HEK293 (cell line): Measurements from ENCODE around the gene CELSR3.
A peak's percentile ranks its signal among the peaks of the same experiment; 100 is the strongest.

Experiments
- CTCF ChIA-PET: fragments of 350-600 bp; formaldehyde crosslinking; extraction: SDS; loops from one replicate; lab custom pipeline; 2021; ENCODE audit warnings: antibody characterized with exemption; lab: Yijun Ruan, JAX
- POLR2A ChIA-PET: fragments of 300-600 bp; formaldehyde crosslinking; extraction: SDS; loops from one replicate; lab custom pipeline; 2020; ENCODE audit warnings: antibody characterized with exemption, inconsistent platforms; lab: Yijun Ruan, JAX
- H3K27ac ChIP-seq: fragments of 200-500 bp; sonication (Bioruptor generic); 2 replicates; pipeline ENCODE4 v1.5.1; 2014; ENCODE audit warnings: low read depth, low read length, control low read depth, inconsistent platforms; ENCODE audit errors: extremely low read depth
- H3K36me3 ChIP-seq, 2 experiments: fragments of 200-500 bp in 1 of 2; sonication (Bioruptor generic) in 1 of 2; 1 replicate in 1 of 2; 2 replicates in 1 of 2; pipeline ENCODE4 v1.5.1; 2014 to 2017; ENCODE audit warnings: inconsistent platforms in 2 of 2, low read length in 2 of 2; ENCODE audit not compliant: control insufficient read depth in 2 of 2, insufficient read depth in 1 of 2
- H3K4me1 ChIP-seq: fragments of 200-500 bp; sonication (Bioruptor generic); 2 replicates; pipeline ENCODE4 v1.5.1; 2014; ENCODE audit warnings: mild to moderate bottlenecking, low read length, inconsistent platforms; ENCODE audit not compliant: control insufficient read depth, insufficient read depth
- H3K4me3 ChIP-seq: 2 replicates; pipeline ENCODE4 v1.5.1; 2011; ENCODE audit warnings: low read depth, mild to moderate bottlenecking, control low read depth, low read length, moderate library complexity
- H3K9me3 ChIP-seq: fragments of 200-500 bp; sonication (Bioruptor generic); 2 replicates; pipeline ENCODE4 v1.5.1; 2014; ENCODE audit warnings: low read depth, low read length, inconsistent platforms; ENCODE audit not compliant: control insufficient read depth, insufficient read depth
- ELK4 ChIP-seq: IDR thresholded peaks from 2 replicates; pipeline ENCODE4 v1.6.1; 2011; ENCODE audit warnings: mild to moderate bottlenecking, low read depth, low read length, borderline replicate concordance
- FEZF1 ChIP-seq: fragments of 450-650 bp; formaldehyde crosslinking; IDR thresholded peaks from 2 replicates; pipeline ENCODE4 v1.5.1; 2016; ENCODE audit warnings: missing biosample characterization, missing genetic modification characterization
- HOXC10 ChIP-seq: sonication (generic); formaldehyde crosslinking; IDR thresholded peaks from 2 replicates; pipeline ENCODE4 v1.8.1; 2023; ENCODE audit warnings: mild to moderate bottlenecking, missing genetic modification reagents
- IKZF3 ChIP-seq: fragments of 450-650 bp; IDR thresholded peaks from 2 replicates; pipeline ENCODE4 v1.5.0; 2018; ENCODE audit warnings: missing biosample characterization, mild to moderate bottlenecking, missing genetic modification characterization, moderate library complexity
- KLF8 ChIP-seq: fragments of 450-650 bp; formaldehyde crosslinking; IDR thresholded peaks from 2 replicates; pipeline ENCODE4 v1.5.1; 2016; ENCODE audit warnings: missing biosample characterization, missing genetic modification characterization
- OSR2 ChIP-seq: fragments of 450-650 bp; formaldehyde crosslinking; IDR thresholded peaks from 2 replicates; pipeline ENCODE4 v1.5.1; 2016; ENCODE audit warnings: missing biosample characterization, missing genetic modification characterization
- SP7 ChIP-seq: fragments of 450-650 bp; formaldehyde crosslinking; IDR thresholded peaks from 2 replicates; pipeline ENCODE4 v1.5.1; 2016; ENCODE audit warnings: missing biosample characterization, missing genetic modification characterization
- TRIM28 ChIP-seq: IDR thresholded peaks from 2 replicates; pipeline ENCODE4 v1.6.1; 2011; ENCODE audit warnings: low read length, control low read depth, borderline replicate concordance
- ZBTB17 ChIP-seq: fragments of 450-650 bp; formaldehyde crosslinking; IDR thresholded peaks from 2 replicates; pipeline ENCODE4 v1.5.1; 2016; ENCODE audit warnings: missing biosample characterization, missing genetic modification characterization
- ZFHX2 ChIP-seq: fragments of 450-650 bp; formaldehyde crosslinking; conservative IDR thresholded peaks from 2 replicates; pipeline ENCODE4 v1.5.1; 2016; ENCODE audit warnings: missing biosample characterization, missing genetic modification characterization
- ZIC2 ChIP-seq: fragments of 450-650 bp; formaldehyde crosslinking; IDR thresholded peaks from 2 replicates; pipeline ENCODE4 v1.5.1; 2016; ENCODE audit warnings: missing biosample characterization, missing genetic modification characterization
- ZNF112 ChIP-seq: fragments of 450-650 bp; formaldehyde crosslinking; IDR thresholded peaks from 2 replicates; pipeline ENCODE4 v1.5.0; 2017; ENCODE audit warnings: missing biosample characterization, missing genetic modification characterization
- ZNF121 ChIP-seq: fragments of 450-650 bp; formaldehyde crosslinking; IDR thresholded peaks from 2 replicates; pipeline ENCODE4 v1.5.1; 2016; ENCODE audit warnings: missing biosample characterization, missing genetic modification characterization
- ZNF133 ChIP-seq: fragments of 450-650 bp; formaldehyde crosslinking; IDR thresholded peaks from 2 replicates; pipeline ENCODE4 v1.5.1; 2016; ENCODE audit warnings: missing biosample characterization, missing genetic modification characterization
- ZNF16 ChIP-seq: fragments of 450-650 bp; formaldehyde crosslinking; IDR thresholded peaks from 2 replicates; pipeline ENCODE4 v1.5.1; 2016; ENCODE audit warnings: low read depth, missing biosample characterization, missing genetic modification characterization
- ZNF184 ChIP-seq: fragments of 450-650 bp; IDR thresholded peaks from 2 replicates; pipeline ENCODE4 v1.5.1; 2018; ENCODE audit warnings: missing biosample characterization, mild to moderate bottlenecking, missing genetic modification characterization
- ZNF2 ChIP-seq: fragments of 450-650 bp; formaldehyde crosslinking; IDR thresholded peaks from 2 replicates; pipeline ENCODE4 v1.5.1; 2016; ENCODE audit warnings: missing biosample characterization, missing genetic modification characterization
- ZNF248 ChIP-seq: fragments of 450-650 bp; formaldehyde crosslinking; IDR thresholded peaks from 2 replicates; pipeline ENCODE4 v1.5.1; 2017; ENCODE audit warnings: missing biosample characterization, missing genetic modification characterization
- ZNF292 ChIP-seq: fragments of 450-650 bp; formaldehyde crosslinking; IDR thresholded peaks from 2 replicates; pipeline ENCODE4 v1.5.1; 2016; ENCODE audit warnings: low read depth, missing biosample characterization, missing genetic modification characterization, borderline replicate concordance
- ZNF302 ChIP-seq: fragments of 450-650 bp; formaldehyde crosslinking; IDR thresholded peaks from 2 replicates; pipeline ENCODE4 v1.5.1; 2016; ENCODE audit warnings: missing biosample characterization, missing genetic modification characterization, low read depth
- ZNF341 ChIP-seq: fragments of 450-650 bp; formaldehyde crosslinking; IDR thresholded peaks from 2 replicates; pipeline ENCODE4; 2016; ENCODE audit warnings: low read depth, missing biosample characterization, missing genetic modification characterization
- ZNF416 ChIP-seq: fragments of 450-650 bp; formaldehyde crosslinking; IDR thresholded peaks from 2 replicates; pipeline ENCODE4 v1.5.1; 2016; ENCODE audit warnings: missing biosample characterization, missing genetic modification characterization
- ZNF555 ChIP-seq: fragments of 450-650 bp; formaldehyde crosslinking; conservative IDR thresholded peaks from 2 replicates; pipeline ENCODE4 v1.5.1; 2017; ENCODE audit warnings: missing biosample characterization, mild to moderate bottlenecking, missing genetic modification characterization, inconsistent platforms
- ZNF558 ChIP-seq: fragments of 450-650 bp; formaldehyde crosslinking; IDR thresholded peaks from 2 replicates; pipeline ENCODE4 v1.5.1; 2016; ENCODE audit warnings: missing biosample characterization, missing genetic modification characterization
- ZNF658 ChIP-seq: fragments of 450-650 bp; formaldehyde crosslinking; IDR thresholded peaks from 2 replicates; pipeline ENCODE4; 2016; ENCODE audit warnings: missing biosample characterization, missing genetic modification characterization
- ZNF701 ChIP-seq: fragments of 450-650 bp; formaldehyde crosslinking; IDR thresholded peaks from 2 replicates; pipeline ENCODE4 v1.5.1; 2016; ENCODE audit warnings: missing biosample characterization, missing genetic modification characterization
- ZNF785 ChIP-seq: fragments of 450-650 bp; formaldehyde crosslinking; IDR thresholded peaks from 2 replicates; pipeline ENCODE4 v1.5.1; 2016; ENCODE audit warnings: missing biosample characterization, missing genetic modification characterization
- ZNF830 ChIP-seq: fragments of 450-650 bp; IDR thresholded peaks from 2 replicates; pipeline ENCODE4 v1.5.0; 2018; ENCODE audit warnings: missing biosample characterization, missing genetic modification characterization, low read depth, mild to moderate bottlenecking, moderate library complexity
- ZNF843 ChIP-seq: fragments of 450-650 bp; formaldehyde crosslinking; IDR thresholded peaks from 2 replicates; pipeline ENCODE4 v1.5.1; 2016; ENCODE audit warnings: missing biosample characterization, missing genetic modification characterization
- ZXDB ChIP-seq: fragments of 450-650 bp; formaldehyde crosslinking; IDR thresholded peaks from 2 replicates; pipeline ENCODE4 v1.5.1; 2016; ENCODE audit warnings: missing biosample characterization, missing genetic modification characterization
- TF ChIP-seq, protein P1 (sequence below): fragments of 450-650 bp; formaldehyde crosslinking; IDR thresholded peaks from 2 replicates; pipeline ENCODE4 v1.5.1; 2016; ENCODE audit warnings: missing biosample characterization, missing genetic modification characterization
- TF ChIP-seq, protein P2 (sequence below): fragments of 450-650 bp; formaldehyde crosslinking; IDR thresholded peaks from 2 replicates; pipeline ENCODE4; 2016; ENCODE audit warnings: missing biosample characterization, missing genetic modification characterization
- TF ChIP-seq, protein P3 (sequence below): fragments of 450-650 bp; IDR thresholded peaks from 2 replicates; pipeline ENCODE4 v1.5.1; 2018; ENCODE audit warnings: missing biosample characterization, missing genetic modification characterization
- TF ChIP-seq, protein P4 (sequence below): fragments of 450-650 bp; formaldehyde crosslinking; IDR thresholded peaks from 2 replicates; pipeline ENCODE4 v1.5.1; 2016; ENCODE audit warnings: missing biosample characterization, missing genetic modification characterization

Gene CELSR3

DNA sequence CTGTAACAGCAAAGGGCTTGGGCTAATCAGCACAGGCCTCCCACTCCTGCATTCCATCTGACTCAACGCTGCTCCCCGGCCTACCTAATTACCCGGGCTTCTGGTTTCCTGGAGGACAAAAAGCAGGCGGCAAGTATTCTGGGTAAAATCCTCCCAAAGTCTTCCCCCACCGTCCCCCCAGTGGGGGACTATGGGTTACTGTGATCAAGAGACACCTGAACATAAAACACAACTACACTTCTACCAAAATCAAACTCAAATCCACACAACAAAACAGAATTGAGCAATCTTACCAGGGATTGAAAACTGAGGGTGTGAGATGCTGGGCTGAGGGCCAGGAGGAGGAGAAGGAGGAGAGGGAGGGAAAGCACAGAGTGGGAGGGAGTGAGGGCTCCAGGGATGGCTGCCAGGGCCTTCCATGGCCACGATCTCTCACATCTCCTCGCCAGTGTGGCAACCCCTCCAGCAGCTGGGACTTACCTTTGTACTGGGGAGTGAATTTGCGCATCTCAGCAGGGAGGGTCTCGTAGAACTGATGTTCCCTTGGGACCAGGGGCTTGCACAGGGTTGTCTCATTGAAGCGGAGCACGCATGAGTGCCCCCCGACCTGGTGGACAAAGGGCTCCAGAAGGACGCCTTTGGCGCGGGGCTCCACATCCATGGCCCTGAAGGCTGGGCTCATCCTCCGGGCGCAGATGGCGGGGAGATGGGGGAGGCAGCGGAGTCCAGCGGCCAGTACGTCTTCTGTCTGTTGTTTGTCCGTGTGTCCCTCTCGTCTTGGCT, 32.1 kb upstream of the CELSR3 start:
- peaks cover 35 to 83% of the 10 kb centered on the region in 2 experiments for H3K36me3 ChIP-seq
- peak overlapping the region; percentile 29 for H3K4me3 ChIP-seq
- H3K27ac ChIP-seq = peak overlapping the region; percentile 70
- CTCF ChIA-PET = interaction anchor here (0.6 to 1.9 kb wide), 4 partner anchors 9 to 312 kb away, joined by 3 to 7 read pairs (median 4); partner anchors contain the start of genes NCKIPSD and WDR6
- H3K9me3 ChIP-seq = no peaks in the 10 kb centered on the region
- POLR2A ChIA-PET = interaction anchor here (0.8 to 1.5 kb wide), 2 partner anchors 9 to 10 kb away, joined by 3 to 4 read pairs; partner anchors contain the start of gene NCKIPSD
- H3K4me1 ChIP-seq = peaks cover 5% of the 10 kb centered on the region
- TF ChIP-seq ZBTB17 (tag by site-specific recombination) = peak; percentile 46
- no peak for TF ChIP-seq ZNF341
- no peak for TF ChIP-seq ZNF133 (tag by site-specific recombination)
- TF ChIP-seq ZNF112 (tag by site-specific recombination) = no peak
- TF ChIP-seq TRIM28 = no peak
- TF ChIP-seq ZNF248 (tag by site-specific recombination) = no peak
- TF ChIP-seq ZNF785 (tag by site-specific recombination) = 0 out of 2 replicates have a peak, but pooled peaks have one; percentile 35
- TF ChIP-seq HOXC10 (CRISPR knock-in tag) = no peak
- no peak for TF ChIP-seq ZNF555
- no peak for TF ChIP-seq ZXDB (tag by site-specific recombination)
- no peak for TF ChIP-seq IKZF3 (tag by site-specific recombination)
- TF ChIP-seq, protein P1, sequence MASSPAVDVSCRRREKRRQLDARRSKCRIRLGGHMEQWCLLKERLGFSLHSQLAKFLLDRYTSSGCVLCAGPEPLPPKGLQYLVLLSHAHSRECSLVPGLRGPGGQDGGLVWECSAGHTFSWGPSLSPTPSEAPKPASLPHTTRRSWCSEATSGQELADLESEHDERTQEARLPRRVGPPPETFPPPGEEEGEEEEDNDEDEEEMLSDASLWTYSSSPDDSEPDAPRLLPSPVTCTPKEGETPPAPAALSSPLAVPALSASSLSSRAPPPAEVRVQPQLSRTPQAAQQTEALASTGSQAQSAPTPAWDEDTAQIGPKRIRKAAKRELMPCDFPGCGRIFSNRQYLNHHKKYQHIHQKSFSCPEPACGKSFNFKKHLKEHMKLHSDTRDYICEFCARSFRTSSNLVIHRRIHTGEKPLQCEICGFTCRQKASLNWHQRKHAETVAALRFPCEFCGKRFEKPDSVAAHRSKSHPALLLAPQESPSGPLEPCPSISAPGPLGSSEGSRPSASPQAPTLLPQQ (tag by site-specific recombination) = no peak
- TF ChIP-seq ZNF16 (tag by site-specific recombination) = no peak
- no peak for TF ChIP-seq KLF8 (tag by site-specific recombination)
- TF ChIP-seq ZNF843 (tag by site-specific recombination) = no peak
- no peak for TF ChIP-seq ELK4
- no peak for TF ChIP-seq ZNF184 (tag by site-specific recombination)
- TF ChIP-seq SP7 = peak; percentile 35; the same call in 1 of the 2 replicates
- TF ChIP-seq ZNF292 (tag by site-specific recombination) = no peak
- TF ChIP-seq FEZF1 (tag by site-specific recombination) = no peak
- TF ChIP-seq ZNF830 (tag by site-specific recombination) = no peak
- peak; percentile 79 for TF ChIP-seq ZFHX2
- no peak for TF ChIP-seq ZNF416 (tag by site-specific recombination)
- TF ChIP-seq ZNF558 (tag by site-specific recombination) = no peak
- TF ChIP-seq OSR2 (tag by site-specific recombination) = peak; percentile 20; the same call in 1 of the 2 replicates
- TF ChIP-seq ZNF302 (tag by site-specific recombination) = no peak
- TF ChIP-seq, protein P2, sequence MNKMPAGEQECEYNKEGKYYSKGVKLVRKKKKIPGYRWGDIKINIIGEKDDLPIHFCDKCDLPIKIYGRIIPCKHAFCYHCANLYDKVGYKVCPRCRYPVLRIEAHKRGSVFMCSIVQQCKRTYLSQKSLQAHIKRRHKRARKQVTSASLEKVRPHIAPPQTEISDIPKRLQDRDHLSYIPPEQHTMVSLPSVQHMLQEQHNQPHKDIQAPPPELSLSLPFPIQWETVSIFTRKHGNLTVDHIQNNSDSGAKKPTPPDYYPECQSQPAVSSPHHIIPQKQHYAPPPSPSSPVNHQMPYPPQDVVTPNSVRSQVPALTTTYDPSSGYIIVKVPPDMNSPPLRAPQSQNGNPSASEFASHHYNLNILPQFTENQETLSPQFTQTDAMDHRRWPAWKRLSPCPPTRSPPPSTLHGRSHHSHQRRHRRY (tag by site-specific recombination) = no peak
- TF ChIP-seq ZNF658 (tag by site-specific recombination) = no peak
- TF ChIP-seq, protein P3, sequence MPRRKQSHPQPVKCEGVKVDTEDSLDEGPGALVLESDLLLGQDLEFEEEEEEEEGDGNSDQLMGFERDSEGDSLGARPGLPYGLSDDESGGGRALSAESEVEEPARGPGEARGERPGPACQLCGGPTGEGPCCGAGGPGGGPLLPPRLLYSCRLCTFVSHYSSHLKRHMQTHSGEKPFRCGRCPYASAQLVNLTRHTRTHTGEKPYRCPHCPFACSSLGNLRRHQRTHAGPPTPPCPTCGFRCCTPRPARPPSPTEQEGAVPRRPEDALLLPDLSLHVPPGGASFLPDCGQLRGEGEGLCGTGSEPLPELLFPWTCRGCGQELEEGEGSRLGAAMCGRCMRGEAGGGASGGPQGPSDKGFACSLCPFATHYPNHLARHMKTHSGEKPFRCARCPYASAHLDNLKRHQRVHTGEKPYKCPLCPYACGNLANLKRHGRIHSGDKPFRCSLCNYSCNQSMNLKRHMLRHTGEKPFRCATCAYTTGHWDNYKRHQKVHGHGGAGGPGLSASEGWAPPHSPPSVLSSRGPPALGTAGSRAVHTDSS = no peak
- TF ChIP-seq, protein P4, sequence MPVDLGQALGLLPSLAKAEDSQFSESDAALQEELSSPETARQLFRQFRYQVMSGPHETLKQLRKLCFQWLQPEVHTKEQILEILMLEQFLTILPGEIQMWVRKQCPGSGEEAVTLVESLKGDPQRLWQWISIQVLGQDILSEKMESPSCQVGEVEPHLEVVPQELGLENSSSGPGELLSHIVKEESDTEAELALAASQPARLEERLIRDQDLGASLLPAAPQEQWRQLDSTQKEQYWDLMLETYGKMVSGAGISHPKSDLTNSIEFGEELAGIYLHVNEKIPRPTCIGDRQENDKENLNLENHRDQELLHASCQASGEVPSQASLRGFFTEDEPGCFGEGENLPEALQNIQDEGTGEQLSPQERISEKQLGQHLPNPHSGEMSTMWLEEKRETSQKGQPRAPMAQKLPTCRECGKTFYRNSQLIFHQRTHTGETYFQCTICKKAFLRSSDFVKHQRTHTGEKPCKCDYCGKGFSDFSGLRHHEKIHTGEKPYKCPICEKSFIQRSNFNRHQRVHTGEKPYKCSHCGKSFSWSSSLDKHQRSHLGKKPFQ (tag by site-specific recombination) = no peak
- no peak for TF ChIP-seq ZIC2 (tag by site-specific recombination)
- TF ChIP-seq ZNF701 (tag by site-specific recombination) = no peak
- TF ChIP-seq ZNF121 (tag by site-specific recombination) = no peak
- no peak for TF ChIP-seq ZNF2
